Ectodermal cell (in vitro differentiated cells): ENCODE data around the gene GSG1L.

Experiments used
- H3K27ac ChIP-seq: 2 replicates; pipeline ENCODE4 v1.7.0; 2013; ENCODE audit warnings: mild to moderate bottlenecking, low read depth, low read length; ENCODE audit not compliant: insufficient read depth, poor library complexity, severe bottlenecking
- H3K27me3 ChIP-seq: 2 replicates; pipeline ENCODE4 v1.7.0; 2013; ENCODE audit warnings: mild to moderate bottlenecking, low read length; ENCODE audit not compliant: insufficient read depth, control insufficient read depth, poor library complexity, severe bottlenecking
- H3K36me3 ChIP-seq: one replicate; pipeline ENCODE4 v1.7.0; 2013; ENCODE audit warnings: low read length; ENCODE audit not compliant: control insufficient read depth, insufficient read depth
- H3K4me1 ChIP-seq: one replicate; pipeline ENCODE4 v1.7.0; 2013; ENCODE audit warnings: low read length; ENCODE audit not compliant: control insufficient read depth, insufficient read depth
- H3K4me3 ChIP-seq: 2 replicates; pipeline ENCODE4 v1.7.0; 2013; ENCODE audit warnings: low read depth, low read length, control low read depth; ENCODE audit not compliant: insufficient read depth
- H3K9me3 ChIP-seq: 2 replicates; pipeline ENCODE4 v1.7.0; 2013; ENCODE audit warnings: mild to moderate bottlenecking, low read length, moderate library complexity; ENCODE audit not compliant: control insufficient read depth
- WGBS, 2 experiments: methylation state at CpG; one replicate each; pipeline ENCODE4 v1.1.7; 2013; ENCODE audit warnings: missing lambda C conversion rate in 2 of 2; 5-methylcytosine and 5-hydroxymethylcytosine counted together

The GSG1L gene

GRCh38 chr16:27758544-27758943 is 305.0 kb downstream of the GSG1L start:
- Histone ChIP-seq H3K4me3 (no peak overlapping the region), H3K9me3 (no peaks in the 10 kb centered on the region), H3K4me1 (peaks cover 10% of the 10 kb centered on the region), H3K27me3 (no peaks in the 10 kb centered on the region), H3K27ac (no peak overlapping the region), H3K36me3 (peaks cover 4% of the 10 kb centered on the region)
- 93 to 100% methylated on average over 2 of the region's 2 CpGs for WGBS, 2 experiments

DNA sequence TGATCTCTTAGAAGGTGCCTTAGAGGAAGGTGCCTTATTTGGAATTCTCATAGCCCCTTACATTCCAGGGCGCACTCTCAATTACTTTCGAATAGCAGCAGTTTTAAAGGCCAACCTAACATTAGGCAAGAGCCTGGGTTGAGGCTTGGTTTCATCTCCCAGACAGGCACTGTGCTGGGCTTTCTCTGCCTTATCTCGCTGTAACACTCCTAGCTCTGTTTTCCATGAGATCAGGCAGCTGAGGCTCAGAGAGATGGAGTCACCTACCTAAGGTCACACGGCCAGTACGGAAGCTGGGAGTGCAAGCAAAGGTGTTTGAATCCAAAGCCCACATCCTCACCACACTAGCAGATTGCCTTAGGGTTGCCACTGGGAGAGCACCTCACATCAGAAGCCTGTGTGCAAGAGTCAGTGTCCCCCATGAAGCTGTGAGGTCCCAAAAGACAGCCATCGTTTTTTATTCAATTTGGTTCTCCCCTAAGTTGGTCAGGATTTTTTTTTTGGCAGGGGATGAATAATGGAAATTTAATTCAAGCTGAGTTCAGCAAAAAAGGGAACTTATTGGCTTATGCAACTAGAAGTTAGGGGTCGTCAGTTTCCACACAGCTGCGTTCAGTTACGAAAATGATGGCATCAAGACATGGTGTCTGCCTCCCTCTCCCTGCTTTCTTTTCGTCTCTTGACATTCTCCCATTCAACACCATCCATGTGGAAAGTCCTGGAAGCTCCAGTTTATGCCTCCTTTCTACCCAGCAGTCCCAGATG is 307.1 kb downstream of the GSG1L start:
- Histone ChIP-seq H3K4me1 (peaks cover 10% of the 10 kb centered on the region), H3K27ac (no peak overlapping the region), H3K9me3 (no peaks in the 10 kb centered on the region), H3K27me3 (no peaks in the 10 kb centered on the region), H3K36me3 (no peaks in the 10 kb centered on the region), H3K4me3 (no peak overlapping the region)
- WGBS, 2 experiments, result 92 to 94% methylated on average over 10 of the region's 10 CpGs

GRCh38 chr16:27754788-27755690 is 308.5 kb downstream of the GSG1L start:
- 91 to 92% methylated on average over 11 of the region's 11 CpGs for WGBS, 2 experiments
- no peak overlapping the region for H3K4me3 ChIP-seq
- H3K9me3 ChIP-seq, result no peaks in the 10 kb centered on the region
- H3K36me3 ChIP-seq, result no peaks in the 10 kb centered on the region
- no peak overlapping the region for H3K27ac ChIP-seq
- peaks cover 10% of the 10 kb centered on the region for H3K4me1 ChIP-seq
- no peaks in the 10 kb centered on the region for H3K27me3 ChIP-seq

- no peak overlapping the region for H3K27ac ChIP-seq
- WGBS, 2 experiments, result 90 to 95% methylated on average over 1 of the region's 1 CpG
- no peak overlapping the region for H3K4me3 ChIP-seq
Measured at GRCh38 chr16:27753563-27753962, 310.0 kb downstream of the GSG1L start.

DNA sequence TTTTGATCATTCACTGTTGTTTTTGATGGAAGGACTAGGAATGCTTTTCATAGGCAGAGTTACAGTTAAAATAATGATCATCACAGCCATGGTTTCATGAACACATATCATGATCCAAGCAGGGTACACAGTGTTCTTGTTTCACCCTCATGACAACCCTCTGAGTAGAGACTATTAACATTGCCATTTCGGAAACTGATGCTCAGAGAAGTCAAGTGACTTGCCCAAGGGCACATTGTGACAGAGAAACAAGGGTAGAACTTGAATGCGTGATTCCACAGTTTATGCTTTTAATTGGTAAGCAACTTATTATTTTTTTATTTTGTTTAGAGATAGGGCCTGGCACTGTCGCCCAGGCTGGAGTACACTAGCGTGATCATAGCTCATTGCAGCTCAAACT is 311.3 kb downstream of the GSG1L start:
- Histone ChIP-seq H3K27ac (no peak overlapping the region), H3K27me3 (no peaks in the 10 kb centered on the region), H3K4me3 (no peak overlapping the region), H3K9me3 (no peaks in the 10 kb centered on the region), H3K4me1 (no peaks in the 10 kb centered on the region), H3K36me3 (no peaks in the 10 kb centered on the region)
- WGBS, 2 experiments, result 96% methylated on average over 4 of the region's 4 CpGs

More at GRCh38 chr16:27753563-27753962, 310.0 kb downstream of the GSG1L start:
- H3K27me3 ChIP-seq, result no peaks in the 10 kb centered on the region
- no peaks in the 10 kb centered on the region for H3K9me3 ChIP-seq
- H3K36me3 ChIP-seq, result no peaks in the 10 kb centered on the region
- H3K4me1 ChIP-seq, result no peaks in the 10 kb centered on the region

DNA sequence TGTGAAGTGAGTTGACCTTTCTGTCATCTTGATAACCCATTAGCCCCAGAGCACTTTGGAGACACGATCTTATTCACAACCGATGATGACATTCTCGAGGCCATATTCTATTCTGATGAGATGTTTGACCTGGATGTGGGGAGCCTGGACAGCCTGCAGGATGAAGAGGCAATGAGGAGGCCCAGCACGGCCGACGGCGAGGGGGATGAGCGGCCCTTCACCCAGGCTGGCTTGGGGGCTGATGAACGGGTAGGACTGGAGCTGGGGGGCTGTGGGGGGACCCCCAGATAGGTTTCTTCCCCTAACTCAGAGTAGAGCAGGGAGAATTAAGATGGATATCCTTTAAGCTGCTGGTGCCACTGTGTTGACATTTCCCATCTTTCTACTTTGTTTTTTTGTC is 311.8 kb downstream of the GSG1L start:
- no peak overlapping the region for H3K4me3 ChIP-seq
- H3K36me3 ChIP-seq, result no peaks in the 10 kb centered on the region
- 96 to 97% methylated on average over 9 of the region's 9 CpGs for WGBS, 2 experiments
- H3K27me3 ChIP-seq, result no peaks in the 10 kb centered on the region
- H3K27ac ChIP-seq, result no peak overlapping the region
- H3K9me3 ChIP-seq, result no peaks in the 10 kb centered on the region
- no peaks in the 10 kb centered on the region for H3K4me1 ChIP-seq

DNA sequence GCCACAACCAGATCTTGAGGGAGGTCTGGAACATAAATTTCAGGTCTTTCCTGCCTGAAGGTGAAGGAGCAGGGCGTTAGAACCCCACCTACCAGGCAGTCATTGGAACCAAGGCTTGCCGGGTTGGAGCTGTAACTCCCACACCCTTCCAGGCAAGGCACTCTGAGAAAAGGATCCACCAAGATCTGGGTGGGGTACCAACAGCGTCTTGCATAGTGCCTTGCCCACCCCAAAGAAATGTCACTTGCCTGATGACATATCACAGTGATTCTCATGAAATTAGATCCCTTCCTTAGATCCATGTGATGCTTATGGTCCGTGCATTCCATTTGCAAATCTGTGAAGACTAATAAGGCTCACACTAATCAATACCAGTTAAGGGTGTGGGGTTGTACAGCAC is 312.3 kb downstream of the GSG1L start:
- WGBS, 2 experiments, result 93 to 95% methylated on average over 4 of the region's 4 CpGs
- H3K4me1 ChIP-seq, result no peaks in the 10 kb centered on the region
- no peak overlapping the region for H3K4me3 ChIP-seq
- no peaks in the 10 kb centered on the region for H3K36me3 ChIP-seq
- no peaks in the 10 kb centered on the region for H3K27me3 ChIP-seq
- H3K27ac ChIP-seq, result no peak overlapping the region
- H3K9me3 ChIP-seq, result no peaks in the 10 kb centered on the region

GRCh38 chr16:27749946-27750345 is 313.6 kb downstream of the GSG1L start:
- Histone ChIP-seq H3K36me3 (no peaks in the 10 kb centered on the region), H3K27me3 (no peaks in the 10 kb centered on the region), H3K4me3 (no peak overlapping the region), H3K27ac (no peak overlapping the region), H3K9me3 (no peaks in the 10 kb centered on the region), H3K4me1 (no peaks in the 10 kb centered on the region)
- 95 to 96% methylated on average over 16 of the region's 16 CpGs for WGBS, 2 experiments

DNA sequence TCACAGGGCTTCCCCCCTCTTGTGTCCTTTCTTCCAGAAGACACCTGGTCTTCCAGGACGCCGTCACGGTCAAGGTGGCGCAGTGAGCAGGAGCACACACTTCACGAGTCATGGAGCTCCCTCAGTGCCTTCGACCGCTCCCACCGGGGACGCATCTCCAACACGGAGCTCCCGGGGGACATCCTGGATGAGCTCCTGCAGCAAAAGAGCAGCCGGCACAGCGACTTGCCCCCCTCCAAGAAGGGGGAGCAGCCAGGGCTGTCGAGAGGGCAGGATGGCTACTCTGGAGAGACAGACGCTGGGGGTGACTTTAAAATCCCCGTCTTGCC is 314.0 kb downstream of the GSG1L start:
- no peaks in the 10 kb centered on the region for H3K9me3 ChIP-seq
- no peaks in the 10 kb centered on the region for H3K36me3 ChIP-seq
- H3K27me3 ChIP-seq, result no peaks in the 10 kb centered on the region
- 94% methylated on average over 16 of the region's 16 CpGs for WGBS, 2 experiments
- H3K27ac ChIP-seq, result no peak overlapping the region
- no peaks in the 10 kb centered on the region for H3K4me1 ChIP-seq
- no peak overlapping the region for H3K4me3 ChIP-seq

GRCh38 chr16:27748868-27749546 is 314.5 kb downstream of the GSG1L start:
- H3K36me3 ChIP-seq, result no peaks in the 10 kb centered on the region
- no peaks in the 10 kb centered on the region for H3K4me1 ChIP-seq
- H3K27ac ChIP-seq, result no peak overlapping the region
- H3K4me3 ChIP-seq, result no peak overlapping the region
- 58% methylated on average over 12 of the region's 12 CpGs for WGBS, 2 experiments
- H3K27me3 ChIP-seq, result no peaks in the 10 kb centered on the region
- no peaks in the 10 kb centered on the region for H3K9me3 ChIP-seq
